ENCODE results near the gene EVI2B.
"Not testable (repeated sequence)": the region's sequence is repeated elsewhere in the genome, so short reads cannot be mapped to it uniquely, and the experiment has no call there.

EVI2B gene, protein sequence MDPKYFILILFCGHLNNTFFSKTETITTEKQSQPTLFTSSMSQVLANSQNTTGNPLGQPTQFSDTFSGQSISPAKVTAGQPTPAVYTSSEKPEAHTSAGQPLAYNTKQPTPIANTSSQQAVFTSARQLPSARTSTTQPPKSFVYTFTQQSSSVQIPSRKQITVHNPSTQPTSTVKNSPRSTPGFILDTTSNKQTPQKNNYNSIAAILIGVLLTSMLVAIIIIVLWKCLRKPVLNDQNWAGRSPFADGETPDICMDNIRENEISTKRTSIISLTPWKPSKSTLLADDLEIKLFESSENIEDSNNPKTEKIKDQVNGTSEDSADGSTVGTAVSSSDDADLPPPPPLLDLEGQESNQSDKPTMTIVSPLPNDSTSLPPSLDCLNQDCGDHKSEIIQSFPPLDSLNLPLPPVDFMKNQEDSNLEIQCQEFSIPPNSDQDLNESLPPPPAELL

DNA sequence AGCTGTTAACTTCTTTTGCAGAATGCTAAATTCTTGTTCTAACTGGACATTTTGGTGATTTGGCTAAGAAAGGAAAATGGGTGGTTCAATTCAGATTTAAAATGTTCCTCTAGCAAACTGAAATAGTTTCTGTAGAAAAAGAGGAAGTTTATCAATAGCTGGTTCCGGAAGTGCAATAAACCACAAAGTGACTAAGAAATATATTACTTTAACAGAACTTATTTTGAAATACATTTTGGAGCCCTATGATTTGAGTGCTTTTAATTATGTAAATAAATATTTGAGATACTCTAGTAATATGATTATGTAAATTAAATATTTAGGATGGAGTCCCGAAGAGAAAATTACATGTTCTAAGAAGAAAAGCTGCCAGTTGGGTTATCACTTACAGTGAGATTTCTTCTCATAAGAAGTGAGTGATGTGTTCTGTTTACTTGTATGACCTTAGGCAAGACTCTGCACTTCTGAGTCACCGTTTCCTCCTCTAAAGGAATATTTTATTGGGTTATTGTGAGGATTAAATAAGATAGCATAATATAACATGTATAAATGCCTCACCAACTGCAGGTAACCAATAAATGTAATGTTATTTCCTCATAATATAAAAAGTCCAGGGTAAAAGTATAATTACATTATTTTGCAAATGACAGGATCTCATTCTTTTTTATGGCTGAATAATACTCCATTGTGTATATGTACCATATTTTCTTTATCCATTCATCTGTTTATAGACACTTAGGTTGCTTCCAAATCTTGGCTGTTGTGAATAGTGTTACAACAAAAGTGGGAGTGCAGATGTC lies at the start of gene EVI2B:
TSS of gene EVI2B (minus strand) at position 73 of the 800 bp plus-strand sequence. CDS start 8,445 bp downstream, outside the sequence.
- DNase-seq (ENCODE audit: low spot score) = no peak

DNA sequence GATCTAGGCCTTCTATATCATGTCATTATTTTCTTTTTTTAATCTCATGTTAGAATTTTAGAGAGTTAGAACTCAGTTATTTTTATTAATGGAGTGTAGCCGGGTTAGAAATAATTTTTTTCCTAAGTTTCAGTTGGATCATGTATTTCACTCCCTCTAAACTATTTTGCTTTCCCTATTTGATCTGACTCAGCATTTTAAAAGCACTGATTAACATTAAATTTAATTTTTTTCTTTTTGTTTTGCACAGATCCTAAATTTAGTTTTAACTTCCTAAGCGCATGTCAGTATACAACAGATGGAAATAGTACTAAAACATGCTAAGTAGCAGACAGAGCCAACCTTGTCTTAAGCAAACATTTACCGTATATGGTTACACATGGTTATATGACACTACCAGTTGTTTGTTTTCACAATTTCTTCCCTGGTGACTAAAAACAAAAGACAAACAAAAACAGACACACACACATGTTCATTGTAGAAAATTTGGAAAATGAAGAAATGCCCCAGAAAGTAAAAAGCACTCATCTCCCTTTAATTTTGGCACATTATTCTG lies 44.1 kb upstream of the EVI2B start:
- DNase-seq (ENCODE audit: low spot score) = no peak

DNA sequence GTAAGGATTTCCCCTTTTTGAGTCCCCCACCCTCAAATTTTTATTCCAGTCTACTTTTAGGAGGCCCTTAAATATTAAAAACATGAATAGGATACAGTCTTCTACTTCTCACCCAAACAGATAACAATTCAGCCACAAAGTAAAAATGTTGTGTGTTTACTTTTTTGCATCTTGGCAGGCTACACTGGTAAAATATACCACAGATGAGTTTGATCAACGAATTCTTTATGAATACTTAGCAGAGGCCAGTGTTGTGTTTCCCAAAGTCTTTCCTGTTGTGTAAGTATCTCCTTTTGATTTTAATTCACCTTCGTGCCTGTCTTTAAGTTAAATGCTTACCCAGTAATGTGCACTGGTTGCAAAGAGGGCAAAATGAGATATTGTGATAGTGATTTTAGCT lies 43.2 kb upstream of the EVI2B start:
- DNase-seq (ENCODE audit: low spot score) = no peak

DNA sequence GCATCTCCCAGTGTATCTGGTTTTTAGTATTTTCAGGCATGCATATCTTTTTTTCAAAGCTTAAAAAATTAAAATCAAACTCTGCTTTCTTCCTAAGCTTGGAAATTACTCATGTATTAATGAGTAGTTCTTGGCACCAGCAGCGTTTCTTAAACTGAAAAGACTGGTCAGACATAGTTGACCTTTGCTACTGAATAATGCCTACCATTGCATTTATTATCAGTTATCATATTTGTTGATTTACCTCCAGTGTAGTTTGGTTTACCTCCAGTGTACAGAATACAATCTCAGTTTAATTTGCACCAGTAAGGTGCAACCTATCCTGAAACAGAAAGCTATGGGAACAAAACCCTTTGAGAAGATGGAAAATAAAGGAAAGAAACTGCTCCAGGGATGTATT lies 42.1 kb upstream of the EVI2B start:
- DNase-seq (ENCODE audit: low spot score) = no peak

DNA sequence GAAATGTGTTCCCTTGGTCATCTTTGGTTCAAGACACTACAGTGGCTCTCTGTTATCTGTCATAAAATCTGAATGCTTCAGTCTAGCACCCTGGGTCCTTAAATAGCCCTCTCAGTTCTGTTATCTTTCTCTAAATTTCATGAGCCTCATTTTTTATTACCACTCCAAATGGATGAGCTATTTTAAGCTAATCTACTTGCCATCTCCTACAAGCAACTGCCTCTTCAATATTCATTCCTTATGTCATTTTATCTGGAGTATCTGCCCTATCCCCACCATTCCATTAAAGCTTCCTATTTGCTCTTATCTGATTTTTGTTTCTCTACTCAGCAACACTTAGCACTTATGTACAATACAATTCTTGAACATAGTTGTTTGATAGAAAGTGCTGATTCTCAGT lies 35.6 kb upstream of the EVI2B start:
- DNase-seq (ENCODE audit: low spot score) = no peak

DNA sequence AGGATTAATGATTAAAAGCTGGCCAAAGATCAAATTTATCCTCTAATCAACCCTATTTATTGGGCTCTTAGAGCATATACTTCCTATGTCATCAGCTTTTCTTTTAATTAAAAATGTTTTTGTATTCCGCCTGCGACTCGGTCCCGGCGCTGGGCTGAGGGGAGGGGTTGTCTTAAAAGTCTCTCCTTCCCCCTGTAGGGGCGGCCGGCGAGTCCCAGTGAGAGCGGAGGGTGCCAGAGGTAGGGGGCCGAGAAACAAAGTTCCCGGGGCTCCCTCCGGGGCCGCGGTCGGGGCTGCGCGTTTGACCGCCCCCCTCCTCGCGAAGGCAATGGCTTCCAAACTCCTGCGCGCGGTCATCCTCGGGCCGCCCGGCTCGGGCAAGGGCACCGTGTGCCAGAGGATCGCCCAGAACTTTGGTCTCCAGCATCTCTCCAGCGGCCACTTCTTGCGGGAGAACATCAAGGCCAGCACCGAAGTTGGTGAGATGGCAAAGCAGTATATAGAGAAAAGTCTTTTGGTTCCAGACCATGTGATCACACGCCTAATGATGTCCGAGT lies 31.4 kb upstream of the EVI2B start:
- DNase-seq (ENCODE audit: low spot score) = not testable (repeated sequence)

DNA sequence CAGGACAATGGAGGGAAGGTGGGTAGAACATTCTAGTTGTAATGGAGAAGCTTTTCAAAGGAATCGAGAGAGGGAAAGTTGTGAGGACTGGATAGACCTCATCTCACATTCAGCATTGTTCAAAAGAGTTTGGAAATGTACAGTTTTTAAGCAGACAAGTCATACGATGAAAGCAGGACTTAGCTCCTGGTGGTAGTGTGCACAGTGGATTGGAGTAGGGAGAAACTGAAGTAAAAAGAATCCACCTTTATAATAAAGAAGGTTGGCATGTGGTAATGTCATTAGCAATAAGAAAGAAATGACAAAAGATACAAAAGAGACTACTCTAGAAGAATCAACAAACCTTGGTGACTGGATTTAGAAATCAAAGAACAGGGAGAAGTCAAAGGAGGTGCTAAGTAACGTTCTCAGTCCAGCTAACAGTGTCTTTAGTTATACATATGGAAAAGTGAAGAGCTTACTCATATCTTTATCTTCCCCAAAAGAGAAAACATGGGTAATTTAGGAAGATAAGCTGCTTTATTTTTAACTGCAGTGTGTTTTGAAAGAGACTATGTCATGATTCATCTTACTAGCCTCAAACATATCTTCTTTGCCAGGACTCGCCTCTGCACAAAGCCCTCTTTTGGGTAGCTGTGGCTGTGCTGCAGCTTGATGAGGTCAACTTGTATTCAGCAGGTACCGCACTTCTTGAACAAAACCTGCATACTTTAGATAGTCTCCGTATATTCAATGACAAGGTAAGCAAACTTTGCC lies 26.2 kb upstream of the EVI2B start:
- DNase-seq (ENCODE audit: low spot score) = no peak

DNA sequence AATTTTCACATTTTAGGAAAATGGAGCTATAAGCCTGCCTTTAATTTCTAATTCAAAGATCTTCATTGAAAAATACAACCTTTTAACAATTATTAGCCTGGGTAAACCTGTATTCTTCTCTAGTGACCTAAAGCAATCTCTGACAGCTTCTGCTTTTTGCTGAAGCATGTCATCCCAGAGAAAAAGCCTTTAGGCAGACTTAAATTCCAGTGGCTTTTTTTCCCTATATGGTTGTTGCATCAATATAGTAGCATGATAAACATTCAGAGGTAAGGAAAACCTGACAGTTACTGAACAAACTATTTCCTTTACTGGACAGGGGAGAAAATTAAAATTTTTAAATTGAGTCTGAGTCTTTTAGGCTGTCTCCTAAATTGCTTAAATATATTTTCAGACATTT lies 15.4 kb upstream of the EVI2B start:
- no peak for DNase-seq (ENCODE audit: low spot score)

DNA sequence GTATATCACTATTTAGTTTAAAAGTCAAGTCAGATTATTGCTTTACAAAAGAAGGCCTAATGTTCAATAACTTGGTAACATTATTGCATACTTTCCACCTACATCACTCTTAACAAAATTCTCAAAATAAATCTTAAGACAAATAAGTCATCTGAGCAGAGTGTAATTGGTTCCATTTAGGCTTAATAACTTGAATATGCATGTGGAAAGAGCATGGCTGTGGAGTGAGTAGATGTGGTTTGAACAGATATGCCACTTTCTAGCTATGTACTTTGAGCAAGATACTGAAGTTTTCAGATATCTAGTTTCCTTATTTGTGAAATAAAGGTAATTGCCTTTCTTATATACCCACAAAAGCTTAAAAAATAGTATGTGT lies 14.3 kb upstream of the EVI2B start:
- no peak for DNase-seq (ENCODE audit: low spot score)

DNA sequence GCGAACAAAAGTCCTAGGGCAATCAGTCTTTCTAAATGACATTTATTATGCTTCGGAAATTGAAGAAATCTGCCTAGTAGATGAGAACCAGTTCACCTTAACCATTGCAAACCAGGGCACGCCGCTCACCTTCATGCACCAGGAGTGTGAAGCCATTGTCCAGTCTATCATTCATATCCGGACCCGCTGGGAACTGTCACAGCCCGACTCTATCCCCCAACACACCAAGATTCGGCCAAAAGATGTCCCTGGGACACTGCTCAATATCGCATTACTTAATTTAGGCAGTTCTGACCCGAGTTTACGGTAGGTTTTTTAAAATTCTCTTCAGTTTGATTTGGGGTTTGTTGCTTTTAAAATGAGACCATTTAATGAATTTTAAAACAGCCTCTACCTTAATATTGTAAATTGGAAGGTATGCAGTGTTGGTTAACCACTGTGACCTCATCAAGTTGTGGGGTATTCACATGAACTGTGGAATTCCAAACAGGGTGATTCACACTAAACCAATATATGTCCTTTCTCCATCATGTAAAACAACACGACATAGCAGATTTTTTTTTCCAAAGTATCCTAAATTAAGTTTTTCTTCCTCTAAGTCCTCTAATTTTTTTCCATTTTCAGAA lies 13.8 kb upstream of the EVI2B start:
- no peak for DNase-seq (ENCODE audit: low spot score)

DNA sequence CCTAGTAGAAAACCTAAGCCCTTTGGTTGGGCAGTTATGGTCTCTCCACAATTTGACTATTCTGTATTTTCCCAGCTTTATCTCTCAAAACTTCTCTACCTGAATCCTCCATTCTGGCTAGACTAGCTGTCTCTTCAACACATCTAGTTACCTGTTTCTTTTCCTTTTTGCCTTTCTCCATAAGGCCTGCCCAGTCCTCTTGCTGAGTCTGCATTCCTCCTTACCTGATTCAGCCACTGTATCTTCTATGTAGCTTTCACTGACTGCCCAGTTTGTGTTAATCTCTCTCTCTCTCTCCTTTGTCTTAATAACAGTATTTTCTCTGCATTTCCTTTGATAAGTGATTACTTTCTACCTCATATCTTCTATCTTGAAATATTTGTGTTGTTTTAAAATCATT lies 9.7 kb upstream of the EVI2B start:
- no peak for DNase-seq (ENCODE audit: low spot score)

DNA sequence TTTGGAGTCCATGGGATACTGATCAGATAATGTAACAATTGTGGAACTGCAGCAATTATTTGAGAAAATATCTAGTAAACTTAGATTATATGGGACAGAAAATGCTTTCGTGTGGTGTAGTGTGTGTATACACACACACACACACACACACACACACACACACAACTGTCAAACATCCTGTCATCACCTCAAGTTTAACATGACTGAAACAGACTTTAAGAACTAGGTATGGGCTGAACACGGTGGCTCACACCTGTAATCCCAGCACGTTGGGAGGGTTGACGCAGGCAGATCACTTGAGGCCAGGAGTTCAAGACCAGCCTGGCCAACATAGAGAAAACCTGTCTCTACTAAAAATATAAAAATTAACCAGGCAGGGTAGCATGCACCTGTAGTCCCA lies 8.1 kb upstream of the EVI2B start:
- no peak for DNase-seq (ENCODE audit: low spot score)

DNA sequence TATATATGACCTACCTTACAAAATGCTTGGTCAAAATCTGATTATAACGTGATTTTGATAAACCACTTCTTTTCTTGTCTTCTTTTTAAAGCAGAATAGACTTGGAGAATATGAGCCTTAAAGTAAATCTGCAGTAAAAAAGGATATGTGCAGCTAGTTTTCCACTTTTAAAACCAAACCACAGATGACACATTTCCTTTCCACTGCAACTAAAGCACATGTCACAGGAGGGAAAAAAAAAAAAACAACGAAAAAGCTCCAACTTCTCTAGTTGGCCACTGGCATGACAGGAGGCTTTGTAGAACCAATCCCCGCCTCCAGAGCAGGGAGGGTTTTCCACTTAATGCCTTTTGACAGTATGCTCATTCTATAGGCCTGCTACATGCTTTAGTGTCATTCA lies 7.6 kb upstream of the EVI2B start, which contains the start of gene EVI2A:
TSS of gene EVI2A (minus strand) at position 142 of the 400 bp plus-strand sequence. CDS start 2,609 bp downstream, outside the sequence.
- DNase-seq (ENCODE audit: low spot score) = no peak

DNA sequence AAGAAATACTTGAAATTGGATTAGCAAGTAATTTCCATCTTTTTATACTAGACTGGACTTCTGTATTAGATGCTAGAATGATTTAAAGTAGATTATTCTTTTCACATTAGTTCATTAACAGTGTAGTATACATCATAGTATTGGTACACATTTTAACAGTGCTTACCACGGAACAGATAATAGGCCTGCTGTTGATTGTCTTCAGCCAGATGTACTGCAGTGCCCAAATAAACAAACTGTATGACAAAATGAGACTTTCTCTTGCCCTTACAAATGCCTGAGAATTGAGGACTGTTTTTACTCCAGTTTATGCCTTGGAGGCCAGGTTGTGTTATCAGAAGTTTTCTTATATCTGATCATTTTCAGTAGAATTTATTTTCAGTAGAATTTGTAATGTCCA lies 6.9 kb upstream of the EVI2B start:
- no peak for DNase-seq (ENCODE audit: low spot score)

DNA sequence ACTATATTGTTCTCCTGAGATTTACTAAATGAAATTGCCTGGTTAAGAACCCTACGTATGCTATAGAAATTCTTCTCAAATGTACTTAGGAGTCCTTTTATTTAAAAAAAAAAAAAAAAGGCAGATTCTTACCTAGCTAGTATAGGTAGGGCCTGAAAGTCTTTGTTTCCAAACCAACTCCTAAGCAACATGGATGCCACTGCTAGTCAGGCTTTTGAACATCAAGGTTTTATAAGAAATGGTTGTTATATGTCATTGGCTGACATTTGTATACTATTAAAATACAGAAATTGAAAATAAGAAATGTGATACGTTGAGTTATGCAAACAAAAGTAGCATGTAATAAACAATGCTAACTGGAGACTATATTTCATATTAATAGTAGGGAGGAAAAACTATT lies 6.4 kb upstream of the EVI2B start:
- DNase-seq (ENCODE audit: low spot score) = no peak

DNA sequence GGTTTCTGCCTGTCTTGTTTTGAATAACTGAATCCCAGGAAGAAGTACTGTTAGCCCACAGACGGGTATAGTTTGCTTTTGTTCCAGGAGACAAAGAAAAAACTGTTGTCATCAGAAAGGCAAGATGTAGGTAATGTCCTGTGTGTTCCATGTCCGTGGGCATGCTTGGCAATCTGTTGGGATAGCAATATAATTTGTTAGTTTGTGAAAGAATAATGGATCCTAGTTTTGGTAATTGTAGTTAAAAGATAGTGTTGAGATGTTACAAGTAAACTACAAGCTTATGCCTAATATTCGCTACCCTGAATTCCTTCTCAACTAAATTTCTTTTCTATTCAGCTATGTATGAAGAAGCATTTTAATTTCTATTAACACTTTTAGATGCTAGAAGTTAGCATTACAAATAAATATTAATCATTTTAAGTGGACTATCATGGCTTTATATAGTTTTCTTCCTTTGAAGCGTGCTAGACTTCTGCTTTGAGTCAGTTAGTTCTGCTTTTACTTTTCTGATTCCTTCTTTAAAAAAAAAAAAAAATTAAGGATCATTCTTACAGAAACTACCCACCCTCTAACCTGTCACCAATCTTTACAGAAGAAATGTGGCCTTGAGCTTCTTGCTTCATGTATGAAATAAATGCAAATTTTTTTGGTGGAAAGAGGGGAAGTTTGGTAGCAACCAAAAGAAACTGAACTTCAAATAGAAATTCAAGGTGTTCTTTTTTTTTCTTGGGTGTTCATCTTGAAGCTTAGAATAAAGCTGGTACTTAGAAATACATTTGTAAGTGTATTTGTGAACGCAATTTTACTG lies 5.2 kb upstream of the EVI2B start:
- DNase-seq (ENCODE audit: low spot score) = no peak

DNA sequence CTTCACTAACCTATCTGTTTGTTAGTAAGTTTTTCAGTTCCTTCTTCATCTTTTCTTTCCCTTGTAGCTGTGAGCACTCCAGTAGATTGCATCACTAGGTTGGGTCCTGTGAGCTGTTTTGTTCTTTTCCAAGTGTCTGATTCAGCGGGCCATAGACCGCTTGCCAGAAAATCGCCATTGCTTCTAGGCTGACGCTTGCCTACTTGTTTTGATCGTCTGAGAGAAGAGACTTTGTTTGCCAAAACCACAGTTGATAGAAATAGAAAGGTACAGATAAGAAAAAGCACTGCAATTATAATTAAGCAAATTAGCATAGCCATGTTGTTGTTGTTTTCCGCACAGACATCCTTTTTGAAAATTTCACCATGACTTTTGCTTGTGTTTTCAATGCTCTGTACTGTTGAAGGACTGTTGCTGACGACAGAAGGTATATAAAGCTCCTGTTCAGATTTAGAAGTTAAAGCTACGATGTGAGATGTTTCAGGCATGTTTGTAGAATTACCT lies 4.5 kb upstream of the EVI2B start:
- DNase-seq (ENCODE audit: low spot score) = no peak

DNA sequence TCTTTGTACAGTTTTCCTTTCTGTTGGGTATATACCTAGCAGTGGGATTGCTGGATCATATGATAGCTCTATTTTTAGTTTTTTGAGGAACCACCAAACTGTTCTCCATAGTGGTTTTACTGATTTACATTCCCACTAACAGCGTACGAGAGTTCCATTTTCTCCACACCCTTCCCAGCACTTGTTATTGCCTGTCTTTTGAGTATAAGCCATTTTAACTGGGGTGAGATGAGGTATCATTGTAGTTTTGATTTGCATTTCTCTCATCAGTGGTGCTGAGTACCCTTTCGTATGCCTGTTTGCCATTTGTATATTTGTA lies 887 bp upstream of the EVI2B start:
- DNase-seq (ENCODE audit: low spot score) = no peak

DNA sequence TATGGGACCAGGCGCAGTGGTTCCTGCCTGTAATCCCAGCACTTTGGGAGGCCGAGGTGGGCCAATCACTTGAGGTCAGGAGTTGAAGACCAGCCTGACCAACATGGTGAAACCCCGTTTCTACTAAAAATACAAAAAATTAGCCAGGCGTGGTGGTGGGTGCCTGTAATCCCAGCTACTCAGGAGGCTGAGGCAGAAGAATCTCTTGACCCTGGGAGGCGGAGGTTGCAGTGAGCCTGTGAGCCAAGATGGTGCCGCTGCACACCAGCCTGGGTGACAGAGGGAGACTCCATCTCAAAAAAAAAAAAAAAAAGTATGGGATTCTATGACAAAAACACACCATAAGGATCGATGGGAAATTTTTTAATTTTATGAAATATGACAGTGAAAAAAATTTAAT lies 1.6 kb downstream of the EVI2B start:
- DNase-seq (ENCODE audit: low spot score) = not testable (repeated sequence)

DNA sequence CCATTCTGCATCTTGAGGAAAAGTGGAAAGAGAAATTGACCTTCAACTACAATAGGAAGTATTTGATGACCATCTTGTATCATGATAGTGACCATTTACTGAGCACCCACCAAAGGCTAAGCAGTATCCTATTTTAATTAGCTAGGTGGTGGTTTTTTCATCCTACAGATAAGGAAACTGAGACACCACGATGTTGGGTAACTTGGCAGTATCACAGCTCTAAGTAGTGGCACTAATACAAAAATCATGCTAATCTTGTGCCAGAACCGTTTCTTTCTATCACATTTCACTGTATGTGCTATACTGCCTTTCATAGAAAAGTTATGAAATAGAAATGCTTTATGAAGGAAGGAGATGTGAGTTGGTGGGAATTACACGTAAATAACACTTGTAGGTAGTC lies 2.3 kb downstream of the EVI2B start:
- DNase-seq (ENCODE audit: low spot score) = no peak

DNA sequence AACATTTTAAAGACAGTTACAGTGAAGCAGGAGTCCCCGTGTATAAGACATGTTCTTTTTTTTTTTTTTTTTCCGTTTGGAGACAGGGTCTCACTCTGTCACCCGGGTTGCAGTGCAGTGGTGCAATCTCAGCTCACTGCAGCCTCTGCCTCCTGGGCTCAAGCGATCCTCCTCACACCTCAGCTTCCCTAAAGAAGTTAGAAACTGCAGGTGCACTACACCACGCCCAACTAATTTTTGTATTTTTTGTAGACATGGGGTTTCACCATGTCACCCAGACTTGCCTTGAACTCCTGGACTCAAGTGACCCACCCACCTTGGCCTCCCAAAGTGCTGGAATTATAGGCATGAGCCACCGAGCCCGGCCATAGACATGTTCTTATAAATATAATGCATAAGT lies 3.0 kb downstream of the EVI2B start:
- no peak for DNase-seq (ENCODE audit: low spot score)

Measured in D341Med (cell line).